NCI-H2081 treated with DMSO at 0.1 percent for 48 hours (cell line): Measurements from ENCODE around the gene CARD11.
"Not testable (repeated sequence)": the region's sequence is repeated elsewhere in the genome, so short reads cannot be mapped to it uniquely, and the experiment has no call there.

Experiments used
- DNase-seq: peaks from one replicate; lab custom pipeline; 2025; lab: John Stamatoyannopoulos, UW

The CARD11 gene

GRCh38 chr7:2962865-2963264 lies 80.8 kb downstream of the CARD11 start:
- DNase-seq, result no peak

DNA sequence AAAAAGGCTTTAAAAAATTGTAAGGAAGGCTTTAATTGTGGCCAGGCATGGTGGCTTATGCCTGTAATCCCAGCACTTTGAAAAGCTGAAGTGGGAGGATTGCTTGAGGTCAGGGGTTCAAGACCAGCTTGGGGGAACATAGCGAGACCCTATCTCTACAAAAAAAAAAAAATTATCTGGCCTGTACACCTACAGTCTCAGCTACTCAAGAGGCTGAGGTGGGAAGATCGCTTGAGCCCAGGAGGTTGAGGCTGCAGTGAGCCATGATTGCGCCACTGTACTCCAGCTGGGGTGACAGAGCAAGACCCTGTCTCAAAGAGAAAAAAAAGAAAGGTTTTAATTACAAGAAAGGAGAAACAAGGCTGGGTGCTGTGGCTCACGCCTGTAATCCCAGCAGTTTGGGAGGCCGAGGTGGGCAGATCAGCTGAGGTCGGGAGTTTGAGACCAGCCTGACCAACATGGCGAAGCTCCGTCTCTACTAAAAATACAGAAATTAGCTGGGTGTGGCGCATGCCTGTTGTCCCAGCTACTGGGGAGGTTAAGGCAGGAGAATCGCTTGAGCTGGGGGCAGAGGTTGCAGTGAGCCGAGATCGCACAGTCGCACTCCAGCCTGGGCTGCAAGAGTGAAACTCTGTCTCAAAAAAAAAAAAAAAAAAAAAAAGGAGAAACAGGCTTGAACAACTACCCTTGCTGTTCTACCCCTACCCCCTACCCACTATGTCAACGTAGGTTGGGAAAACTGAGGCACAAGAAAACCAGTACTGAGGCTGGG lies 83.7 kb downstream of the CARD11 start:
- DNase-seq, result no peak

DNA sequence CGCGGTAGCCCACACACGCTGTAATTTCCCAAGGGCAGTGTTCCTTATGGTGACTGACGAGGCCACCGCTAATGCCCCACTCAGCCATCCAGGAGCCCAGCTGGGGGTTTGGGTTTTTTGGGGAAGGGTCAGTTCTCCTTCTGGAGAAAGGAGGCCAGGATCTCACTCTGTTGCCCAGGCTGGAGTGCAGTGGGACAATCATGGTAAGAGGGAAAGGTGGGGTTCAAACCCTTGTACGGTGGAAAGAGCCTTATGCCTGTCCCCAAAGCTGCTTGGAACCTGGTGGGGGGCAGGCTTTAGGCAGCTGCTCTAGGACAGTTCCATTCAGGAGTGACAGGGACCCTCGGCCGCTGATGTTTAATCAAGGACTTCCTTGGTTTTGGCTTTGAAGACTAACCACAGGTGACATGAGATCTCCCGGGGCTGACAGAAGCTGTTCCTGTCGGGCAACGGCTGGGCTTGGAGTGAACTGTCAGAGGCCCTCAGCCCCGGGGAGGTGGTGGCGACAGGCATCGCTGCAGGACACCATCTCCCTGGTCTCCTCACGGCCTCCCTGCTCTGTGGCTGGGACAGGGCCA lies 84.5 kb downstream of the CARD11 start:
- DNase-seq, result no peak

- DNase-seq, result no peak
These were observed 85.1 kb downstream of the CARD11 start for GRCh38 chr7:2958416-2959102.

DNA sequence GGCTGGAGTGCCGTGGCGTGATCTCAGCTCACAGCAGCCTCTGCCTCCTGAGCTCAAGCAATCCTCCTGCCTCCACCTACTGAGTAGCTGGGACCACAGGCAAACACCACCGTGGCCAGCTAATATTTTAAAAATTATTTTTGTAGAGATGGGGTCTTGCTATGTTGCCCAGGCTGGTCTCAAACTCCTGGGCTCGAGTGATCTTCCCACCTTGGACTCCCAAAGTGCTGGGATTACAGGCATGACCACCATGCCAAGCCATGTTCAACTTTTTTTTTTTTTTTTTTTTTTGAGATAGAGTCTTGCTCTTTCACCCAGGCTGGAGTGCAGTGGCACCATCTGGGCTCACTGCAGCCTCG lies 86.3 kb downstream of the CARD11 start:
- not testable (repeated sequence) for DNase-seq

- no peak for DNase-seq
These were observed 86.9 kb downstream of the CARD11 start for GRCh38 chr7:2956526-2957368.

DNA sequence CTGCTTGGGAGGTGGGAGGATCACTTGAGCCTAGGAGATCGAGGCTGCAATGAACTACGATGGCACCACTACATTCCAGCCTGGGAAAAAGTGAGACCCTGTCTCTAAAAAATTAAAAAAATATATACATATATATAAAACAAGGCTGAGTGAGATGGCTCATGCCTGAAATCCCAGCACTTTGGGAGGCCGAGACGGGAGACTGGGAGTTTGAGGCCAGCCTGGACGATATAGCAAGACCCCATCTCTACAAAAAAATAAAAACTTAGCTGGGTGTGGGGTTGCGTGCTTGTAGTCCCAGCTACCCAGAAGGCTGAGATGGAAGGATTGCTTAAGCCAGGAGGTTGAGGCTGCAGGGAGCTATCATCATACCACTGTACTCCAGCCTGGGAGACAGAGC lies 87.6 kb downstream of the CARD11 start:
- DNase-seq, result no peak

DNA sequence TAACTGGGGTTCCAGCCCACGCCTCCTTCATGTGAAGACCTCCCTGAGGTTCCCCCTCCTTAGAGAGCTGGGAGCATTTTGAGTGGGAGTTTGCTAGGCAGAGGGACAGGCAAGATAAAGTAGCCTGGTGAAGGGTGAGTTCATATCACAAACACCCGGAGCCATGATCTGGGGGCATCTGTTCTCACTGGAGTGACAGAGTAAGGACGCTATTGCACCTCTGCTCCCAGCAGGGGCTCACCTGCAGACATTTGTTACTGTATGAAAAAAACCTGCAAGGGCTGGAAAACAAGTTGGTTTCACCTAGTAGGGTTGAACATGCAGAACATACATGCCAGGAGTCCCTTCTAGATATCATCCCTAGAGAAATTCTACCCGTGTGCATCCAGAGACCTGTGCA lies 88.4 kb downstream of the CARD11 start:
- DNase-seq, result no peak

DNA sequence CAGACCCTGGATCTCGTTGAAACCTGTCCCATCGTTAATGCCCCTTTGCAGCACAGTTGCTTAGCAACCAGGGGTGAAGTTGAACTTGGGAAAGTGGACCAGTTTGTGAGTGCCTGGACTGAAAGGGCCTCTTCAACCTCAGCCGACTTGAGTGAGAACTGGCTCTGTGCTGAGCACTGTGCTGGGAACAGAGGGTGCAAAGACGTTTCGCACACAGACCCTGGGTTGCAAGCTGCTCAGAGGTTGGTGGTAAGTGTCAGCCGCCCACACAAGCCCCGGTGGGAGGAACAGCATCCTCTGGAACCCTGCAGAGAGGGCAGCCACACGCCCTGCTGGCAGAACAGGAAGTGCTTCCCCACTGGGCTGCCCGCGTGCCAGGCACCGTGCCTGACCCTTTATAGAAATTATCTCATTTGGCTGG lies 89.2 kb downstream of the CARD11 start:
- DNase-seq, result no peak

- no peak for DNase-seq
These were observed 89.9 kb downstream of the CARD11 start for GRCh38 chr7:2953588-2954407.

DNA sequence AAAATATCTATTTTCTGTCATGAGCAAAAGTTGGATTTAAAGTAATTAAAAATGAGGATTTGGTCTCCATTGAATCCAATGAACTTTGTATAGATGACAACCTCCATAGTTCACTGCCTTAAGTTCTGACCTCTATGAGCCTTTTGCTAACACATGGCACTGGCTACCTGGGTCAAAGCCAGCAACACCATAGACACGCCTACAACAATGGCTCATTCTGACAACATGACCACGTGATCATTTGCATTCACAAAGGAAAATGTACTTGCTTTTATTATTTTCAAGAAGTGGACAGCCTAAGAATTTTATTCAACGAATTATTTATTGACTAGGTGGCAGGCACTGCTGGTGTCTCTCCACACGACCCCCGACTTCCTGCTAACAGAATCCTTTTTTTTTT lies 90.6 kb downstream of the CARD11 start:
- DNase-seq, result no peak

DNA sequence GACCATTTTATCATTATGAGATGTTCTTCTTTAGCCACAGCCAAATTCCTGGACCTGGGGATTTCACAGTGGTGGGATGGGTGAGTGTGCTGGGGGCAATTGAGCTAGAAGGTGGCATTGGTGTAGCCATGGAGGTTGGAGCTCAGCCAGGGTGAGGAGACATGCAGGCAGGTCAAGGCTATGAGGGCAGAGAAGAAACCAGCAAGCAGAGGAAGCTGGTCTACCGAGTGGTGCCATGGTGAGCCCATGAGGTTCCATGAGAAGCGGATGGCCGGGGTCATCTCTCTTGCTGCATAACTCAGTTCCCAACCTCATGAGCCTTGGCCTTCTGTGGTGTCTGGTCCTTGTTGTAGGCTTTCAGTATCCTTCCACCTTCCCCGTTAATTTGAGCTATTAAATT lies 91.4 kb downstream of the CARD11 start:
- no peak for DNase-seq

DNA sequence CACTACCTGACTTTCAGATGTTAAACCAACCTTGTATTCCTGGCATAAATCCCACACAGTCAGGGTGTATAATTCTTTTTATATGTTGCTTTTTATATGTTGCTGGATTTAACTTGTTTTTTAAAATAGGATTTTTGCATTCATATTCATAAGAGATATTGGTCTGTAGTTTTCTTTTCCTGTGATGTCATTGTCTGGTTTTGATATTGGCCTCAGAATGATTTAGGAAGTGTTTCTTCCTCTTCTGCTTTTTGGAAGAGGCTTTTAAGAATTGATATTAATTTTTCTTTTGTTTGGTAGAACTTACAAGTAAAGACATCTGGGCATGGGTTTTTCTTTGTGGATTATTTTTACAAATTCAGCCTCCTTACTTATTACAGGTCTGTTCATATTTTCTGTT lies 93.1 kb downstream of the CARD11 start:
- no peak for DNase-seq

DNA sequence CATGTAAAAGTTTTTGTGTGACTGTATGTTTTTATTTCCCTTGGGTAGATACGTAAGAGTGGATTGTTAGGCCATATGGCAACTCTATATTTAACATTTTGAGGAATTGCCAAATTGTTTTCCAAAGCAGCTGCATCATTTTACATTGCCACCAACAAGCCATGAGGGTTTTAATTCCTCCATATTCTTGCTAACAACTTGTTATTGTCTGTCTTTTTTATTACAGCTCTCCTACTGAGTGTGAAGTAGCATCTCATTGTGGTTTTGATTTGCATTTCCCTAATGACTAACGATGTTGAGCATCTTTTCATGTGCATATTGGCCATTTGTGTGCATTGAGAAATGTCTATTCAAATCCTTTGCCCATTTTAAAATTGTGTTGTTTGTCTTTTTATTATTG lies 94.9 kb downstream of the CARD11 start:
- DNase-seq, result no peak

GRCh38 chr7:2947058-2947780 lies 96.4 kb downstream of the CARD11 start:
- no peak for DNase-seq

- no peak for DNase-seq
These were observed 98.5 kb downstream of the CARD11 start for GRCh38 chr7:2945171-2945570.

GRCh38 chr7:2944739-2945138 lies 98.9 kb downstream of the CARD11 start:
- DNase-seq, result no peak

GRCh38 chr7:2943851-2944601 lies 99.6 kb downstream of the CARD11 start:
- no peak for DNase-seq

- DNase-seq, result no peak
These were observed 102.3 kb downstream of the CARD11 start for GRCh38 chr7:2941216-2941859.

- no peak for DNase-seq
These were observed 103.2 kb downstream of the CARD11 start for GRCh38 chr7:2940466-2940865.
